ENCODE measurements around the gene PTGDS. TPM values are rescaled to one million over a fixed set of nuclear protein-coding genes. Genes with fewer than 3 reads are reported as not detected.
A peak's percentile ranks its signal among the peaks of the same experiment; 100 is the strongest.

The PTGDS gene
- total and polyA plus RNA-seq, 2 donors from 2014 or later = 236 to 709 TPM

- H3K4me1 ChIP-seq (ENCODE audit: control insufficient read depth in 2 of 3, insufficient read depth in 2 of 3, low read depth in 1 of 3, low read length in 3 of 3) = peaks cover 0 to 10% (median 0%) of the 10 kb centered on the region in 3 donors
- DNase-seq = peak in 1 of 5 donors; percentile 72
- H3K36me3 ChIP-seq (ENCODE audit: control insufficient read depth in 2 of 3, insufficient read depth in 3 of 3, low read length in 3 of 3) = peaks cover 0 to 23% (median 7%) of the 10 kb centered on the region in 3 donors
- H3K4me3 ChIP-seq (ENCODE audit: low read length in 3 of 3) = no peak overlapping the region
- no peaks in the 10 kb centered on the region for H3K9me3 ChIP-seq (ENCODE audit: control insufficient read depth in 2 of 3, insufficient read depth in 1 of 3, low read length in 3 of 3)
- intact Hi-C loops (cut with DNase I) = loop anchor here (10.0 kb wide), 2 partner anchors 96 to 146 kb away; partner anchors contain the start of genes AJM1, CCDC183, PHPT1 and TMEM141
- TF ChIP-seq CTCF (IDR thresholded peaks at IDR 0.05; ENCODE audit: borderline replicate concordance, extremely low read depth, insufficient read depth) = no peak
- H3K27ac ChIP-seq (ENCODE audit: low read depth in 2 of 2, low read length in 2 of 2) = no peak overlapping the region
- no peak overlapping the region for H3K9ac ChIP-seq (ENCODE audit: low read length in 3 of 3)
- H3K27me3 ChIP-seq (ENCODE audit: control insufficient read depth, insufficient read depth, low read length) = no peaks in the 10 kb centered on the region
- no peak for FAIRE-seq
These were observed 36.6 kb upstream of the PTGDS start for GRCh38 chr9:136940526-136941230.

GRCh38 chr9:136941231-136942111 is 35.8 kb upstream of the PTGDS start:
- peak in 1 of 5 donors; percentile 83 for DNase-seq

More at GRCh38 chr9:136941231-136942111, 35.8 kb upstream of the PTGDS start:
- intact Hi-C loops (cut with DNase I) = loop anchor here (10.0 kb wide), 2 partner anchors 97 to 147 kb away; partner anchors contain the start of genes AJM1, CCDC183, PHPT1 and TMEM141
- Histone ChIP-seq H3K9me3 (ENCODE audit: control insufficient read depth in 2 of 3, insufficient read depth in 1 of 3, low read length in 3 of 3) (no peaks in the 10 kb centered on the region), H3K4me1 (ENCODE audit: control insufficient read depth in 2 of 3, insufficient read depth in 2 of 3, low read depth in 1 of 3, low read length in 3 of 3) (peaks cover 0 to 10% (median 0%) of the 10 kb centered on the region in 3 donors), H3K4me3 (ENCODE audit: low read length in 3 of 3) (no peak overlapping the region), H3K27ac (ENCODE audit: low read depth in 2 of 2, low read length in 2 of 2) (no peak overlapping the region), H3K27me3 (ENCODE audit: control insufficient read depth, insufficient read depth, low read length) (no peaks in the 10 kb centered on the region), H3K9ac (ENCODE audit: low read length in 3 of 3) (no peak overlapping the region), H3K36me3 (ENCODE audit: control insufficient read depth in 2 of 3, insufficient read depth in 3 of 3, low read length in 3 of 3) (peaks cover 0 to 23% (median 7%) of the 10 kb centered on the region in 3 donors)
- TF ChIP-seq CTCF (IDR thresholded peaks at IDR 0.05; ENCODE audit: borderline replicate concordance, extremely low read depth, insufficient read depth) = no peak
- no peak for FAIRE-seq

Data from kidney (tissue), 14 donors.